GM23338 (cell line): ENCODE measurements around the gene DIAPH1. TPM values are rescaled to one million over a fixed set of nuclear protein-coding genes. Genes with fewer than 3 reads are reported as not detected.

Experiments
- ATAC-seq: fragments of 200-7000 bp; cut with Tn5 transposase; 3 replicates; pipeline ENCODE4 v1.9.1; 2020
- DNase-seq: peaks from one replicate; pipeline ENCODE4 v3.0.0-alpha.2; 2015; ENCODE audit warnings: low spot score
- H2AFZ ChIP-seq: fragments of 200-600 bp; sonication (generic); 2 replicates; pipeline ENCODE4 v1.8.0; 2016; ENCODE audit warnings: antibody characterized with exemption, mild to moderate bottlenecking, moderate library complexity
- H3F3A ChIP-seq: fragments of 200-600 bp; sonication (generic); replicated peaks from 2 replicates; pipeline ENCODE4 v1.8.0; 2017; ENCODE audit warnings: antibody characterized with exemption, mixed run types, low read depth
- H3K27ac ChIP-seq: fragments of 200-600 bp; sonication (generic); 2 replicates; pipeline ENCODE4 v1.6.1; 2016; ENCODE audit warnings: low read depth
- H3K27me3 ChIP-seq: fragments of 200-600 bp; sonication (generic); 2 replicates; pipeline ENCODE4 v1.8.0; 2016; ENCODE audit warnings: mild to moderate bottlenecking, mixed run types, moderate library complexity; ENCODE audit not compliant: insufficient read depth
- H3K36me3 ChIP-seq: fragments of 200-600 bp; sonication (generic); 2 replicates; pipeline ENCODE4 v1.8.0; 2016; ENCODE audit warnings: mild to moderate bottlenecking; ENCODE audit not compliant: insufficient read depth
- H3K4me1 ChIP-seq: fragments of 200-600 bp; sonication (generic); 2 replicates; pipeline ENCODE4 v1.8.0; 2016; ENCODE audit warnings: mild to moderate bottlenecking, moderate library complexity; ENCODE audit not compliant: insufficient read depth
- H3K4me2 ChIP-seq: fragments of 200-600 bp; sonication (generic); 2 replicates; pipeline ENCODE4 v1.7.1; 2017; ENCODE audit warnings: mixed run types
- H3K4me3 ChIP-seq: fragments of 200-600 bp; sonication (generic); 2 replicates; pipeline ENCODE4 v1.6.1; 2016; ENCODE audit warnings: mixed run types
- H3K79me2 ChIP-seq: fragments of 200-600 bp; sonication (generic); replicated peaks from 2 replicates; pipeline ENCODE4 v1.8.0; 2017; ENCODE audit warnings: mild to moderate bottlenecking; ENCODE audit not compliant: insufficient read depth
- H3K9me2 ChIP-seq: fragments of 200-600 bp; sonication (generic); 2 replicates; pipeline ENCODE4 v1.8.0; 2017; ENCODE audit not compliant: insufficient read depth
- H4K20me1 ChIP-seq: fragments of 200-600 bp; sonication (generic); replicated peaks from 2 replicates; pipeline ENCODE4 v1.8.0; 2017; ENCODE audit warnings: mild to moderate bottlenecking; ENCODE audit not compliant: insufficient read depth
- H3K27ac Mint-ChIP-seq: 2 replicates; pipeline ENCODE4 v1.8.0; 2020; ENCODE audit warnings: inconsistent platforms, mild to moderate bottlenecking, moderate library complexity, mixed read lengths
- H3K27me3 Mint-ChIP-seq: 3 replicates; pipeline ENCODE4 v1.8.0; 2022; ENCODE audit warnings: low read depth, mild to moderate bottlenecking, moderate library complexity, mixed read lengths, inconsistent platforms; ENCODE audit not compliant: insufficient read depth, poor library complexity
- H3K36me3 Mint-ChIP-seq: 3 replicates; pipeline ENCODE4 v1.8.0; 2021; ENCODE audit warnings: low read depth, mild to moderate bottlenecking, inconsistent platforms, moderate library complexity, mixed read lengths
- H3K4me1 Mint-ChIP-seq: 3 replicates; pipeline ENCODE4 v1.8.0; 2020; ENCODE audit warnings: mild to moderate bottlenecking, inconsistent platforms, mixed read lengths
- H3K4me3 Mint-ChIP-seq: 3 replicates; pipeline ENCODE4 v1.8.0; 2021; ENCODE audit warnings: moderate library complexity, mild to moderate bottlenecking, inconsistent platforms, mixed read lengths
- H3K9me3 Mint-ChIP-seq: 3 replicates; pipeline ENCODE4 v1.8.0; 2020; ENCODE audit warnings: moderate library complexity, mild to moderate bottlenecking, inconsistent platforms, mixed read lengths
- CREB1 ChIP-seq: fragments of 250-450 bp; sonication (Bioruptor Pico); IDR thresholded peaks from 2 replicates; pipeline ENCODE4 v1.5.0; 2020; ENCODE audit warnings: low read depth, mild to moderate bottlenecking, moderate library complexity
- CTCF ChIP-seq, 2 experiments: fragments of 200-600 bp in 1 of 2; sonication (generic) in 1 of 2; conservative IDR thresholded peaks; 2 replicates each; pipeline versions ENCODE4 v1.5.1 to v1.6.1; 2016 to 2017; ENCODE audit warnings: antibody characterized with exemption in 2 of 2, low read depth in 2 of 2, mild to moderate bottlenecking in 2 of 2, moderate library complexity in 1 of 2
- ETS1 ChIP-seq: IDR thresholded peaks from 2 replicates; pipeline ENCODE4 v1.6.1; 2016; ENCODE audit warnings: antibody characterized with exemption
- EZH2 ChIP-seq: fragments of 200-600 bp; sonication (generic); IDR thresholded peaks from one replicate; pipeline ENCODE4 v1.8.0; 2017; ENCODE audit warnings: antibody characterized with exemption, mild to moderate bottlenecking, low read depth; ENCODE audit not compliant: unreplicated experiment
- EZH2phosphoT487 ChIP-seq: fragments of 200-600 bp; sonication (generic); IDR thresholded peaks from one replicate; pipeline ENCODE4 v1.8.1; 2018; ENCODE audit warnings: antibody characterized with exemption; ENCODE audit not compliant: unreplicated experiment
- JUNB ChIP-seq: IDR thresholded peaks from one replicate; pipeline ENCODE4 v1.6.1; 2016; ENCODE audit warnings: antibody characterized with exemption; ENCODE audit not compliant: unreplicated experiment
- NANOG ChIP-seq: IDR thresholded peaks from 2 replicates; pipeline ENCODE4 v1.6.1; 2016; ENCODE audit warnings: antibody characterized with exemption, borderline replicate concordance
- POLR2AphosphoS5 ChIP-seq: IDR thresholded peaks from 2 replicates; pipeline ENCODE4 v1.6.1; 2016; ENCODE audit warnings: antibody characterized with exemption, low read depth
- STAT1 ChIP-seq: IDR thresholded peaks from one replicate; pipeline ENCODE4 v1.6.1; 2016; ENCODE audit warnings: antibody characterized with exemption; ENCODE audit not compliant: unreplicated experiment
- ZNF114 ChIP-seq: fragments of 250-450 bp; sonication (Bioruptor Pico); IDR thresholded peaks from 2 replicates; pipeline ENCODE4 v1.5.0; 2020; ENCODE audit warnings: mild to moderate bottlenecking, moderate library complexity
- ZNF331 ChIP-seq: fragments of 250-450 bp; sonication (Bioruptor Pico); IDR thresholded peaks from 2 replicates; pipeline ENCODE4 v1.5.0; 2020; ENCODE audit warnings: low read depth, mild to moderate bottlenecking, moderate library complexity
- polyA plus RNA-seq: library from polyadenylated mRNA; unstranded; fragments of >200 nt; fragmentation: Nextera tagmentation; extraction: Ambion mirVana; gene quantifications from 2 replicates; pipeline ENCODE4 v1.2.1, GENCODE V29; 2016
- total RNA-seq: library from RNA; depleted of rRNA; stranded (reverse); fragments of >200 nt; shearing (Covaris generic); gene quantifications from 2 replicates; pipeline ENCODE4 v1.2.3, GENCODE V29; 2014
- TF ChIP-seq, protein P1 (sequence below): fragments of 250-450 bp; sonication (Bioruptor Pico); IDR thresholded peaks from 2 replicates; pipeline ENCODE4 v1.5.0; 2020; ENCODE audit warnings: mild to moderate bottlenecking, moderate library complexity

Gene DIAPH1
- total and polyA plus RNA-seq, 2 experiments from 2014 or later = 42.9 to 104 TPM

- Histone ChIP-seq H2AFZ (no peak overlapping the region), H3K27me3 (no peaks in the 10 kb centered on the region), H3F3A (no peaks in the 10 kb centered on the region), H3K27ac (no peak overlapping the region), H3K4me2 (no peak overlapping the region), H3K4me1 (peaks cover 5% of the 10 kb centered on the region; the same call in 1 of the 2 replicates), H3K79me2 (no peaks in the 10 kb centered on the region), H3K9me2 (no peaks in the 10 kb centered on the region), H3K36me3 (peaks cover 52% of the 10 kb centered on the region), H4K20me1 (no peaks in the 10 kb centered on the region; the same call in 1 of the 2 replicates), H3K4me3 (no peak overlapping the region)
- Mint-ChIP-seq H3K36me3 (peaks cover 75% of the 10 kb centered on the region), H3K4me3 (no peak overlapping the region), H3K27ac (no peak overlapping the region), H3K27me3 (no peaks in the 10 kb centered on the region), H3K4me1 (0 out of 3 replicates have a peak, but pooled peaks cover 2% of the 10 kb centered on the region), H3K9me3 (no peaks in the 10 kb centered on the region)
- TF ChIP-seq EZH2phosphoT487 (no peak), POLR2AphosphoS5 (no peak)
- DNase-seq = no peak
- ATAC-seq = no peak
Observed at GRCh38 chr5:141574122-141574510, 44.7 kb downstream of the DIAPH1 start.

DNA sequence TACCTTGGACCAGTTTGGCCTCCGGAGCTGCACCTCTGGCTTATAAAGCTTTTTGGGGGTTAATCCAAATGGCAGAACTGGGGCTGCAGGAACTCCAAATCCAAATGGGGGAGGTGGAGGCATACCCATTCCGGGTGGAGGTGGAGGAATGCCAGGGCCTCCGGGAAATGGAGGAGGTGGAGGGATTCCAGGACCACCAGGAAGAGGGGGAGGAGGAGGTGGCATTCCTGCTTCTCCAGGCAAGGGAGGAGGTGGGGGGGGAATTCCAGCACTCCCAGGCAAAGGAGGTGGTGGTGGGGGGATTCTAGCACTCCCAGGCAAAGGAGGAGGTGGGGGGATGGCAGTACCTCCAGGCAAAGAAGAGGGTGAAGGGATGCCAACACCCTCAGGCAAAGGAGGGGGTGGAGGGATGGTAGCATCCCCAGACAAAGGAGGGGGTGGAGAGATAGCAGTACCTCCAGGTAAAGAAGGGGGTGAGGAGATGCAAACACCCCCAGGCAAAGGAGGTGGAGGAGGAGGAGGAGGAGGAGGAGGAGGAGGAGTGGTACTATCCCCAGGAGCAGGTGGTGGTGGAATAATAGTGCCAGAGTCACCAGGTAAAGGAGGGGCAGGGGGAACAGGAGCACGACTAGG is 45.2 kb downstream of the DIAPH1 start:
- peak; percentile 45 for DNase-seq
- Histone ChIP-seq H3K4me3 (no peak overlapping the region), H3K36me3 (peaks cover 47% of the 10 kb centered on the region), H3F3A (no peaks in the 10 kb centered on the region), H3K79me2 (no peaks in the 10 kb centered on the region), H4K20me1 (no peaks in the 10 kb centered on the region; the same call in 1 of the 2 replicates), H3K9me2 (no peaks in the 10 kb centered on the region), H3K4me2 (no peak overlapping the region), H2AFZ (no peak overlapping the region), H3K4me1 (peaks cover 6% of the 10 kb centered on the region; the same call in 1 of the 2 replicates), H3K27me3 (no peaks in the 10 kb centered on the region), H3K27ac (no peak overlapping the region)
- Mint-ChIP-seq H3K4me1 (peaks cover 3% of the 10 kb centered on the region; the same call in 2 of the 3 replicates), H3K9me3 (no peaks in the 10 kb centered on the region), H3K36me3 (peaks cover 70% of the 10 kb centered on the region), H3K4me3 (no peak overlapping the region), H3K27ac (no peak overlapping the region), H3K27me3 (peaks cover 3% of the 10 kb centered on the region)
- no peak; the same call in 2 of the 3 replicates for ATAC-seq
- TF ChIP-seq STAT1 (no peak), EZH2phosphoT487 (no peak), CTCF (conservative IDR thresholded peaks at IDR 0.05; ENCODE audit: low read depth in 2 of 2) (no peak), ZNF114 (no peak), ETS1 (no peak), CREB1 (no peak), JUNB (no peak), NANOG (no peak), EZH2 (no peak), ZNF331 (CRISPR knock-in tag) (no peak)
- TF ChIP-seq, protein P1, sequence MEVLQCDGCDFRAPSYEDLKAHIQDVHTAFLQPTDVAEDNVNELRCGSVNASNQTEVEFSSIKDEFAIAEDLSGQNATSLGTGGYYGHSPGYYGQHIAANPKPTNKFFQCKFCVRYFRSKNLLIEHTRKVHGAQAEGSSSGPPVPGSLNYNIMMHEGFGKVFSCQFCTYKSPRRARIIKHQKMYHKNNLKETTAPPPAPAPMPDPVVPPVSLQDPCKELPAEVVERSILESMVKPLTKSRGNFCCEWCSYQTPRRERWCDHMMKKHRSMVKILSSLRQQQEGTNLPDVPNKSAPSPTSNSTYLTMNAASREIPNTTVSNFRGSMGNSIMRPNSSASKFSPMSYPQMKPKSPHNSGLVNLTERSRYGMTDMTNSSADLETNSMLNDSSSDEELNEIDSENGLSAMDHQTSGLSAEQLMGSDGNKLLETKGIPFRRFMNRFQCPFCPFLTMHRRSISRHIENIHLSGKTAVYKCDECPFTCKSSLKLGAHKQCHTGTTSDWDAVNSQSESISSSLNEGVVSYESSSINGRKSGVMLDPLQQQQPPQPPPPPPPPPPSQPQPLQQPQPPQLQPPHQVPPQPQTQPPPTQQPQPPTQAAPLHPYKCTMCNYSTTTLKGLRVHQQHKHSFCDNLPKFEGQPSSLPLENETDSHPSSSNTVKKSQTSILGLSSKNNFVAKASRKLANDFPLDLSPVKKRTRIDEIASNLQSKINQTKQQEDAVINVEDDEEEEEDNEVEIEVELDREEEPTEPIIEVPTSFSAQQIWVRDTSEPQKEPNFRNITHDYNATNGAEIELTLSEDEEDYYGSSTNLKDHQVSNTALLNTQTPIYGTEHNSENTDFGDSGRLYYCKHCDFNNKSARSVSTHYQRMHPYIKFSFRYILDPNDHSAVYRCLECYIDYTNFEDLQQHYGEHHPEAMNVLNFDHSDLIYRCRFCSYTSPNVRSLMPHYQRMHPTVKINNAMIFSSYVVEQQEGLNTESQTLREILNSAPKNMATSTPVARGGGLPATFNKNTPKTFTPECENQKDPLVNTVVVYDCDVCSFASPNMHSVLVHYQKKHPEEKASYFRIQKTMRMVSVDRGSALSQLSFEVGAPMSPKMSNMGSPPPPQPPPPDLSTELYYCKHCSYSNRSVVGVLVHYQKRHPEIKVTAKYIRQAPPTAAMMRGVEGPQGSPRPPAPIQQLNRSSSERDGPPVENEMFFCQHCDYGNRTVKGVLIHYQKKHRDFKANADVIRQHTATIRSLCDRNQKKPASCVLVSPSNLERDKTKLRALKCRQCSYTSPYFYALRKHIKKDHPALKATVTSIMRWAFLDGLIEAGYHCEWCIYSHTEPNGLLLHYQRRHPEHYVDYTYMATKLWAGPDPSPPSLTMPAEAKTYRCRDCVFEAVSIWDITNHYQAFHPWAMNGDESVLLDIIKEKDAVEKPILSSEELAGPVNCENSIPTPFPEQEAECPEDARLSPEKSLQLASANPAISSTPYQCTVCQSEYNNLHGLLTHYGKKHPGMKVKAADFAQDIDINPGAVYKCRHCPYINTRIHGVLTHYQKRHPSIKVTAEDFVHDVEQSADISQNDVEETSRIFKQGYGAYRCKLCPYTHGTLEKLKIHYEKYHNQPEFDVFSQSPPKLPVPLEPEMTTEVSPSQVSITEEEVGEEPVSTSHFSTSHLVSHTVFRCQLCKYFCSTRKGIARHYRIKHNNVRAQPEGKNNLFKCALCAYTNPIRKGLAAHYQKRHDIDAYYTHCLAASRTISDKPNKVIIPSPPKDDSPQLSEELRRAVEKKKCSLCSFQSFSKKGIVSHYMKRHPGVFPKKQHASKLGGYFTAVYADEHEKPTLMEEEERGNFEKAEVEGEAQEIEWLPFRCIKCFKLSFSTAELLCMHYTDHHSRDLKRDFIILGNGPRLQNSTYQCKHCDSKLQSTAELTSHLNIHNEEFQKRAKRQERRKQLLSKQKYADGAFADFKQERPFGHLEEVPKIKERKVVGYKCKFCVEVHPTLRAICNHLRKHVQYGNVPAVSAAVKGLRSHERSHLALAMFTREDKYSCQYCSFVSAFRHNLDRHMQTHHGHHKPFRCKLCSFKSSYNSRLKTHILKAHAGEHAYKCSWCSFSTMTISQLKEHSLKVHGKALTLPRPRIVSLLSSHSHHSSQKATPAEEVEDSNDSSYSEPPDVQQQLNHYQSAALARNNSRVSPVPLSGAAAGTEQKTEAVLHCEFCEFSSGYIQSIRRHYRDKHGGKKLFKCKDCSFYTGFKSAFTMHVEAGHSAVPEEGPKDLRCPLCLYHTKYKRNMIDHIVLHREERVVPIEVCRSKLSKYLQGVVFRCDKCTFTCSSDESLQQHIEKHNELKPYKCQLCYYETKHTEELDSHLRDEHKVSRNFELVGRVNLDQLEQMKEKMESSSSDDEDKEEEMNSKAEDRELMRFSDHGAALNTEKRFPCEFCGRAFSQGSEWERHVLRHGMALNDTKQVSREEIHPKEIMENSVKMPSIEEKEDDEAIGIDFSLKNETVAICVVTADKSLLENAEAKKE (CRISPR knock-in tag) = no peak
